Amniotic epithelial cell (primary cell): ENCODE data around the gene HS3ST1.

Experiments
- DNase-seq: peaks from one replicate; pipeline ENCODE4 v3.0.0-alpha.2; 2010; ENCODE audit warnings: low read depth

Gene HS3ST1

GRCh38 chr4:11428231-11428898 lies at the start of gene HS3ST1:
Gene HS3ST1 (minus strand): TSS chr4:11428894. CDS start chr4:11400005, 28,889 bp downstream.
- no peak for DNase-seq

GRCh38 chr4:11475871-11476270 lies 47.2 kb upstream of the HS3ST1 start:
- DNase-seq, result no peak

- DNase-seq, result no peak
These were observed 45.5 kb upstream of the HS3ST1 start for GRCh38 chr4:11474146-11474545.

- DNase-seq, result no peak
These were observed 43.8 kb upstream of the HS3ST1 start for GRCh38 chr4:11472535-11472934.

GRCh38 chr4:11471618-11472017 lies 42.9 kb upstream of the HS3ST1 start:
- DNase-seq, result no peak

GRCh38 chr4:11471046-11471441 lies 42.4 kb upstream of the HS3ST1 start:
- DNase-seq, result no peak

GRCh38 chr4:11470438-11471045 lies 41.8 kb upstream of the HS3ST1 start:
- DNase-seq, result no peak

GRCh38 chr4:11469650-11470437 lies 41.1 kb upstream of the HS3ST1 start:
- DNase-seq, result no peak

- DNase-seq, result no peak
These were observed 40.2 kb upstream of the HS3ST1 start for GRCh38 chr4:11468901-11469300.

GRCh38 chr4:11467931-11468330 lies 39.2 kb upstream of the HS3ST1 start:
- no peak for DNase-seq

GRCh38 chr4:11463707-11464106 lies 35.0 kb upstream of the HS3ST1 start:
- DNase-seq, result no peak

GRCh38 chr4:11456401-11456800 lies 27.7 kb upstream of the HS3ST1 start:
- DNase-seq, result no peak

- no peak for DNase-seq
These were observed 26.6 kb upstream of the HS3ST1 start for GRCh38 chr4:11455201-11455835.

- no peak for DNase-seq
These were observed 23.0 kb upstream of the HS3ST1 start for GRCh38 chr4:11451716-11452115.

- DNase-seq, result no peak
These were observed 17.6 kb upstream of the HS3ST1 start for GRCh38 chr4:11446155-11446811.

GRCh38 chr4:11441194-11441556 lies 12.5 kb upstream of the HS3ST1 start:
- DNase-seq, result no peak

- DNase-seq, result no peak
These were observed 11.9 kb upstream of the HS3ST1 start for GRCh38 chr4:11440481-11441193.

GRCh38 chr4:11439836-11440235 lies 11.1 kb upstream of the HS3ST1 start:
- no peak for DNase-seq

- DNase-seq, result no peak
These were observed 10.0 kb upstream of the HS3ST1 start for GRCh38 chr4:11438647-11439046.

GRCh38 chr4:11436673-11437072 lies 8.0 kb upstream of the HS3ST1 start:
- DNase-seq, result no peak

- no peak for DNase-seq
These were observed 7.4 kb upstream of the HS3ST1 start for GRCh38 chr4:11436084-11436483.

- DNase-seq, result no peak
These were observed 6.9 kb upstream of the HS3ST1 start for GRCh38 chr4:11435557-11435956.
